PC-3 (cell line): ENCODE results near the gene CACNA1B.
"Not testable (repeated sequence)": the region's sequence is repeated elsewhere in the genome, so short reads cannot be mapped to it uniquely, and the experiment has no call there.

Experiments used
- CTCF ChIP-seq: fragments of 300-600 bp; sonication (generic); conservative IDR thresholded peaks from 2 replicates; pipeline ENCODE4 v1.5.1; 2017; ENCODE audit warnings: antibody characterized with exemption, low read depth, mild to moderate bottlenecking, low read length
- EZH2 ChIP-seq: fragments of 300-600 bp; sonication (generic); IDR thresholded peaks from one replicate; pipeline ENCODE4 v1.6.1; 2017; ENCODE audit warnings: antibody characterized with exemption, mild to moderate bottlenecking, low read length; ENCODE audit not compliant: unreplicated experiment
- EZH2phosphoT487 ChIP-seq: fragments of 300-600 bp; sonication (generic); IDR thresholded peaks from 2 replicates; pipeline ENCODE4 v1.6.1; 2018; ENCODE audit warnings: mild to moderate bottlenecking, antibody characterized with exemption, low read length, borderline replicate concordance

GRCh38 chr9:138140980-138141379, 263.4 kb downstream of the CACNA1B start:
- TF ChIP-seq EZH2phosphoT487, EZH2, CTCF: not testable (repeated sequence)
